HG02588 (cell line): ENCODE measurements around the gene FARP1.

Experiments used
- ATAC-seq: cut with Tn5 transposase; IDR thresholded peaks from one replicate; pipeline ENCODE4 v1.9.1; 2021; ENCODE audit warnings: mild to moderate bottlenecking, moderate library complexity; ENCODE audit not compliant: unreplicated experiment

FARP1 gene

GRCh38 chr13:98173431-98174152, 30.7 kb downstream of the FARP1 start:
- no peak for ATAC-seq

GRCh38 chr13:98174307-98174706, 31.4 kb downstream of the FARP1 start:
- no peak for ATAC-seq

GRCh38 chr13:98175043-98175442, 32.1 kb downstream of the FARP1 start:
- no peak for ATAC-seq

GRCh38 chr13:98175823-98176222, 32.9 kb downstream of the FARP1 start:
- ATAC-seq, result no peak

- ATAC-seq, result no peak
These were observed 34.1 kb downstream of the FARP1 start, which contains the start of gene RNF113B for GRCh38 chr13:98176777-98177608. Gene RNF113B (minus strand): TSS chr13:98177269. CDS start chr13:98177236, 33 bp downstream.

- ATAC-seq, result no peak
These were observed 37.2 kb downstream of the FARP1 start for GRCh38 chr13:98180092-98180491.

- ATAC-seq, result no peak
These were observed 38.4 kb downstream of the FARP1 start for GRCh38 chr13:98181111-98181815.

GRCh38 chr13:98182153-98182552, 39.3 kb downstream of the FARP1 start:
- ATAC-seq, result no peak

GRCh38 chr13:98182589-98182988, 39.7 kb downstream of the FARP1 start:
- no peak for ATAC-seq

- ATAC-seq, result no peak
These were observed 41.9 kb downstream of the FARP1 start for GRCh38 chr13:98184792-98185191.

- no peak for ATAC-seq
These were observed 44.5 kb downstream of the FARP1 start for GRCh38 chr13:98187155-98187964.

- no peak for ATAC-seq
These were observed 45.0 kb downstream of the FARP1 start for GRCh38 chr13:98187965-98188261.

GRCh38 chr13:98188544-98189166, 45.8 kb downstream of the FARP1 start:
- ATAC-seq, result no peak

GRCh38 chr13:98189841-98190505, 47.1 kb downstream of the FARP1 start:
- ATAC-seq, result no peak

GRCh38 chr13:98190889-98191444, 48.1 kb downstream of the FARP1 start:
- no peak for ATAC-seq

GRCh38 chr13:98192008-98192407, 49.1 kb downstream of the FARP1 start:
- ATAC-seq, result no peak

GRCh38 chr13:98195054-98195791, 52.3 kb downstream of the FARP1 start:
- ATAC-seq, result no peak

- ATAC-seq, result no peak
These were observed 55.8 kb downstream of the FARP1 start for GRCh38 chr13:98198683-98199082.

GRCh38 chr13:98199480-98199879, 56.6 kb downstream of the FARP1 start:
- no peak for ATAC-seq
